IPS-20b (cell line): Measurements from ENCODE around the gene EFHC1.

Experiments used
- H3K27ac ChIP-seq: one replicate; pipeline ENCODE4 v1.5.1; 2013; ENCODE audit warnings: low read length
- H3K27me3 ChIP-seq: 2 replicates; pipeline ENCODE4 v1.6.1; 2013; ENCODE audit warnings: mild to moderate bottlenecking, low read length, inconsistent platforms; ENCODE audit not compliant: insufficient read depth
- H3K36me3 ChIP-seq: 2 replicates; pipeline ENCODE4 v1.6.1; 2013; ENCODE audit warnings: low read depth, mild to moderate bottlenecking, inconsistent platforms, low read length, moderate library complexity; ENCODE audit not compliant: insufficient read depth
- H3K4me1 ChIP-seq: 2 replicates; pipeline ENCODE4 v1.6.1; 2013; ENCODE audit warnings: mild to moderate bottlenecking, control low read depth, inconsistent platforms, low read length, moderate library complexity; ENCODE audit not compliant: insufficient read depth
- H3K4me3 ChIP-seq: 2 replicates; pipeline ENCODE4 v1.5.1; 2013; ENCODE audit warnings: mild to moderate bottlenecking, low read length, inconsistent platforms
- H3K9ac ChIP-seq: 2 replicates; pipeline ENCODE4 v1.6.1; 2013; ENCODE audit warnings: low read depth, mild to moderate bottlenecking, inconsistent platforms, low read length, moderate library complexity
- H3K9me3 ChIP-seq: 2 replicates; pipeline ENCODE4 v1.6.1; 2013; ENCODE audit warnings: mild to moderate bottlenecking, low read depth, low read length, inconsistent platforms; ENCODE audit not compliant: insufficient read depth

Gene EFHC1

GRCh38 chr6:52546192-52546591 lies 126.0 kb downstream of the EFHC1 start:
- no peaks in the 10 kb centered on the region for H3K36me3 ChIP-seq
- no peaks in the 10 kb centered on the region for H3K27me3 ChIP-seq
- no peak overlapping the region for H3K9ac ChIP-seq
- H3K4me1 ChIP-seq: peaks cover 14% of the 10 kb centered on the region
- H3K27ac ChIP-seq: no peak overlapping the region
- H3K9me3 ChIP-seq: no peaks in the 10 kb centered on the region
- H3K4me3 ChIP-seq: no peak overlapping the region

GRCh38 chr6:52546678-52547077 lies 126.5 kb downstream of the EFHC1 start:
- Histone ChIP-seq H3K4me1 (peaks cover 19% of the 10 kb centered on the region), H3K27ac (no peak overlapping the region), H3K27me3 (no peaks in the 10 kb centered on the region), H3K9me3 (no peaks in the 10 kb centered on the region), H3K36me3 (no peaks in the 10 kb centered on the region), H3K4me3 (no peak overlapping the region), H3K9ac (no peak overlapping the region)

GRCh38 chr6:52547647-52548352 lies 127.7 kb downstream of the EFHC1 start:
- no peak overlapping the region for H3K9ac ChIP-seq
- no peak overlapping the region for H3K27ac ChIP-seq
- H3K9me3 ChIP-seq: no peaks in the 10 kb centered on the region
- H3K27me3 ChIP-seq: no peaks in the 10 kb centered on the region
- peaks cover 29% of the 10 kb centered on the region for H3K4me1 ChIP-seq
- H3K4me3 ChIP-seq: no peak overlapping the region
- H3K36me3 ChIP-seq: no peaks in the 10 kb centered on the region

- Histone ChIP-seq H3K4me1 (peaks cover 31% of the 10 kb centered on the region), H3K36me3 (no peaks in the 10 kb centered on the region), H3K27ac (no peak overlapping the region)
Observed at GRCh38 chr6:52548353-52548713, 128.2 kb downstream of the EFHC1 start.

DNA sequence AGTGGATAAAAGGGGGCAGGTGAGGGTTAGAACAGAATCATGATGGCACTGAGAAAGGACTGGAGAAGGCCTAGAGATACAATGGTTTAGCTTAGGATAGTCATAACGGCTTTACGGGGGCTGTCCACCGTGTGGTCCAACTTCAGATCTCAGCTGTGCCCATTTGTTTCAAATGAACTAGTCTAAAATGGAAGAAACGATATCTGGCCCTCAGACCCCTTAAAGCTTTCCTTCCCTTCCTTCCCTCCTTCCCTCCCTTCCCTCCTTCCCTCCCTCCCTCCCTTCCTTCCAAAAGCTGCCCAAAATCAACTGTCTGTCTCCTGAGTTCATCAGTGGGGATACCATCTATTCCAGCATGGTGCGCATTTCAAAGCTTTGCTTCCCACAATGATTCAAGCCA lies 128.9 kb downstream of the EFHC1 start:
- Histone ChIP-seq H3K4me1 (peaks cover 27% of the 10 kb centered on the region), H3K27ac (no peak overlapping the region), H3K36me3 (no peaks in the 10 kb centered on the region), H3K4me3 (no peak overlapping the region), H3K27me3 (no peaks in the 10 kb centered on the region), H3K9me3 (no peaks in the 10 kb centered on the region), H3K9ac (no peak overlapping the region)

More at GRCh38 chr6:52548353-52548713, 128.2 kb downstream of the EFHC1 start:
- no peak overlapping the region for H3K4me3 ChIP-seq
- H3K27me3 ChIP-seq: no peaks in the 10 kb centered on the region
- no peaks in the 10 kb centered on the region for H3K9me3 ChIP-seq
- H3K9ac ChIP-seq: no peak overlapping the region

- no peaks in the 10 kb centered on the region for H3K36me3 ChIP-seq
- H3K27ac ChIP-seq: no peak overlapping the region
- H3K4me1 ChIP-seq: peaks cover 26% of the 10 kb centered on the region
- no peaks in the 10 kb centered on the region for H3K27me3 ChIP-seq
- no peaks in the 10 kb centered on the region for H3K9me3 ChIP-seq
- H3K4me3 ChIP-seq: no peak overlapping the region
- H3K9ac ChIP-seq: no peak overlapping the region
Observed at GRCh38 chr6:52549428-52549827, 129.3 kb downstream of the EFHC1 start.

DNA sequence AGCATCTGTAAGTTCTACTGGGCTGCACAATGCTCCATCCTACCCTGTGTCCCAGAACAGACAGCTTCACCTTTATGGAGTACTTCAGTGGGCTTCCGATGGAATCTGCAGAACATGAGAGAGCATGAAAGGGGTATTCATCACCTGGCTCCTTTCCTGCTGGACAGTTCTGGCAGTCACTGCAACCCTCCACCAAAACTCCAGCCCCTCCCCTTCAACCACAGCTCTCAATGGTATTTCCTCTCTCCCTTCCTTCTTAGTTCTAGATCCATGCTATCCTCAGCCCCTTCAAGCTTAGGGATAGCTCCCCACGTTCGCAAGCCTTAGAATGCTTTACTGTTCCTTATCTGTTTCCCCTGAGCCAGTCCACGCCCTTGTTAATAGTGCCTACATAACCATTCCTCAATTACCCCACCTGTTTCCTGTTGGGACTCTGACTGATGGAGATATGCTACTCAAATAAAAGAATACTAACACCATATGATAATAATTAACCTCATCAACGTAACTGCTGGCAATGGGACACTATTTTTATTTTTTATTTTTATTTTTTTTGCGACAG lies 130.0 kb downstream of the EFHC1 start:
- Histone ChIP-seq H3K9ac (no peak overlapping the region), H3K27ac (no peak overlapping the region), H3K4me1 (peaks cover 26% of the 10 kb centered on the region), H3K27me3 (no peaks in the 10 kb centered on the region), H3K36me3 (no peaks in the 10 kb centered on the region), H3K9me3 (no peaks in the 10 kb centered on the region), H3K4me3 (no peak overlapping the region)

GRCh38 chr6:52550870-52551269 lies 130.7 kb downstream of the EFHC1 start:
- no peak overlapping the region for H3K27ac ChIP-seq
- peak overlapping the region; percentile 3; the same call in 1 of the 2 replicates for H3K9ac ChIP-seq
- H3K36me3 ChIP-seq: no peaks in the 10 kb centered on the region
- H3K4me3 ChIP-seq: no peak overlapping the region
- no peaks in the 10 kb centered on the region for H3K27me3 ChIP-seq
- H3K4me1 ChIP-seq: peaks cover 24% of the 10 kb centered on the region
- no peaks in the 10 kb centered on the region for H3K9me3 ChIP-seq

DNA sequence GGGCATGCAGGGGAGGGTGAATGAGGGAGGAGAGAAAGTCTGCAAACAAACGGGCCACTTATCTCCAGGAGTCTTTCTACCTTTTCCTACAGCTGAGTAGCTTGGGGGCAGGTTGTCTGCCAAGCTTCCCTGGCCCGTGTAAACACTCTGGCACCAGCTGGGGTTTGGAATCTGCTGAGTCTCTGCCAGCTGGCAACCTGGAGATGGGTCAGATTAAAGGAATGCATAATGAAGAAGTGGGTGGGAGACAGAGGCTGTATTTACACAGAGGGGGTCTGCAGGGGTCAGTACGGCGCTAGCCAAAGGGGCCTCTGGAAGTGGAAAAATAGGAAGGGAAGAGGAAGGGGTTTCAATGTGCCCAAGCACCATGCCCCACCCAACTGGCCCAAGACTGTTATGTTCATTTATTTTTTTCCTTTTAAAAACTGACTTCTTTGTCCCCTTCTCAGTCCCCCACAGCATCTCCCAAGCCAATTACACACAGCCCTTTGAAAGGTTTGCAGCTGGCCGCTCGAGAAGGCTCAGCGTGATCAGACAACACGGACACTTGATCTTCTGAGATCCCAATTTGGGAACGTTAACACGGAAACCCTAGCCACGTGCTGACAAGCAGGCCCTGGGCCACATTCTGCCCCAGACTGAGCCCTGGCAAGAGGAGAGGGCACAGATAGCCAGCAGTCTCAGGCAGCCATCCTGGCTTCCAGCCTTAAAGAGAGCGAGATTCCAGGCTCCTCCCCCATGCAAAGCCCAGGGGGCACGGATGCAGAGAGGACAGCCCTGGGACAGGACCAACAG lies 131.5 kb downstream of the EFHC1 start:
- peak overlapping the region; percentile 43; the same call in 1 of the 2 replicates for H3K9ac ChIP-seq
- peaks cover 21% of the 10 kb centered on the region; the same call in 1 of the 2 replicates for H3K4me1 ChIP-seq
- no peaks in the 10 kb centered on the region for H3K27me3 ChIP-seq
- H3K36me3 ChIP-seq: no peaks in the 10 kb centered on the region
- no peaks in the 10 kb centered on the region for H3K9me3 ChIP-seq
- no peak overlapping the region for H3K27ac ChIP-seq
- H3K4me3 ChIP-seq: peak overlapping the region; percentile 50

- no peaks in the 10 kb centered on the region for H3K27me3 ChIP-seq
- no peaks in the 10 kb centered on the region for H3K9me3 ChIP-seq
- H3K27ac ChIP-seq: no peak overlapping the region
- H3K36me3 ChIP-seq: no peaks in the 10 kb centered on the region
- peaks cover 23% of the 10 kb centered on the region; the same call in 1 of the 2 replicates for H3K4me1 ChIP-seq
- peak overlapping the region; percentile 50 for H3K4me3 ChIP-seq
- peak overlapping the region; percentile 43; the same call in 1 of the 2 replicates for H3K9ac ChIP-seq
Observed at GRCh38 chr6:52552278-52552643, 132.1 kb downstream of the EFHC1 start.

DNA sequence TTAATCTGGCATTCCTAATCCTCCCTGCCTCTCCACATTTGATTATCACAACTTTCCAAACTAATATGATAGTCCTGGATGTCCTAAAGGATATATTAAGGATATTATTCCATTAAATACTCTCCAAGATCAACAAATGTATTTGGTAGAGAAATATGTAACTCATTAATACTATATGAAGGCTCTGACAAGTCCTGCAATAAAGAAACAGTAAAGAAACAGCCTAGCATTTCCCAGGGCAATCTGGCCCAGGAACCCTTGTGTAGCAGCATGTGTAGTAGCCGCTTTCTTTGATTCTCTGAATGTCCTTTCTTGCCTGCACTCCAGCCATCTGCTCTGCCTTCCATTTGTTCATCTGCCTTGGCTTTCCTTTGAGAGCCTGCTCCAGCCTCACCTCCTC lies 133.0 kb downstream of the EFHC1 start:
- Histone ChIP-seq H3K9ac (no peak overlapping the region), H3K36me3 (no peaks in the 10 kb centered on the region), H3K4me3 (no peak overlapping the region), H3K27me3 (no peaks in the 10 kb centered on the region), H3K4me1 (peaks cover 31% of the 10 kb centered on the region; the same call in 1 of the 2 replicates), H3K9me3 (no peaks in the 10 kb centered on the region), H3K27ac (no peak overlapping the region)

DNA sequence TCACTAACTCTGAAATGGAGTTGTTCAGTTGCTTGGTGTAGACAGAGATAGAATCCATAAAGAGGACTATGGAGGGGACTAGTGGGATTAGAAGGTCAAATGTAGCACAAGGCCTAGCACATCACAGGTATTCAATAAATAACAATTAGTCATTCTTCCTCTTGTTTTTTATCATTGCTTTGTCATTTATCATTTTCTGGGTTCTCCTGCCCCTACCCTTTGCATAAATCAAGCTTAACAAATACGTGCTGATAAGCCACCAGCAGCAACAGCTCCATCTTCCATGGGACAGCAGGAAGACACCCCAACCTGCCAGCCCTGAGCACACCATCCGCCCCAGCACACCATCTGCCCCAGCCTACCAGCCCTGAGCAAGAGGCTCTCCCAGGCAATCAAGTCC lies 133.6 kb downstream of the EFHC1 start:
- H3K9me3 ChIP-seq: no peaks in the 10 kb centered on the region
- no peak overlapping the region for H3K4me3 ChIP-seq
- H3K36me3 ChIP-seq: no peaks in the 10 kb centered on the region
- H3K9ac ChIP-seq: no peak overlapping the region
- H3K27me3 ChIP-seq: no peaks in the 10 kb centered on the region
- H3K27ac ChIP-seq: no peak overlapping the region
- H3K4me1 ChIP-seq: peaks cover 31% of the 10 kb centered on the region; the same call in 1 of the 2 replicates
